ENCODE measurements around the gene FCHSD2. TPM values are rescaled to one million over a fixed set of nuclear protein-coding genes. Genes with fewer than 3 reads are reported as not detected.

The FCHSD2 gene
- polyA plus RNA-seq, 4 donors, result 2.0 to 25.1 (median 7.9) TPM

DNA sequence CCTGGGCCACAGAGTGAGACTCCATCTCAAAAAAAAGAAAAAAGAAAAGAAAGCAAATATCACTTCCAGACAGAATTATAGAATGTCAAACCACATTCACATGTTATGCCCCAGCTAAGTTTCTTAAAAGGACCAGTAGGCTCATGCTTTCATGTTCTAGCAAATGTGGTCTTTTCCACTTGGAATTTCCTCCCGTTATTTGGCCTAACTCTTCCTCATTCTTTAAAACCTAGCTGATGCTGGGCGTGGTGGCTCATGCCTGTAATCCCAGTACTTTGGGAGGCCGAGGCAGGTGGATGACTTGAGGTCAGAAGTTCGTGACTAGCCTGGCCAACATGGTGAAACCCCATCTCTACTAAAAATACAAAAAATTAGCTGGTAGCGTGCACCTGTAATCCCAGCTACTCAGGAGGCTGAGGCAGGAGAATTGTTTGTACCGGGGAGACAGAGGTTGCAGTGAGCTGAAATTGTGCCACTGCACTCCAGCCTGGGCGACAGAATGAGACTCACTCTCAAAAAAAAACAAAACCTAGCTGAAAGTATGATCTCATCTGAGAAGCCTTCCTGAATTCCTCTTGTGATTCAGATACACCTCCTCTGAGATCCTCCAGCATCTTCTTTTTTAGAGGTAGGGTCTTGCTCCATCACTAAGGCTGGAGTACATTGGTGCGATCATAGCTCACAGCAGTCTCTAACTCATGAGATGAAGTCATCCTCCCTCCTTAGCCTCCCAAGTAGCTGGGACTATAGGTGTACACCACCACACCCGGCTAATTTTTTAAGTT lies 50.4 kb downstream of the FCHSD2 start:
- H3K36me3 ChIP-seq (ENCODE audit: control insufficient read depth in 3 of 3, insufficient read depth in 2 of 3, low read depth in 1 of 3, low read length in 3 of 3), result peaks cover 0 to 4% (median 0%) of the 10 kb centered on the region in 3 donors
- H3K27me3 ChIP-seq (ENCODE audit: control insufficient read depth in 3 of 3, insufficient read depth in 3 of 3, low read length in 3 of 3), result no peaks in the 10 kb centered on the region
- 87 to 94% (median 89%) methylated on average over 9 of the region's 9 CpGs for WGBS, 3 donors
- H3K4me3 ChIP-seq (ENCODE audit: low read depth in 1 of 3, low read length in 3 of 3), result no peak overlapping the region
- H3K4me1 ChIP-seq (ENCODE audit: control insufficient read depth in 3 of 3, insufficient read depth in 2 of 3, low read depth in 1 of 3, low read length in 2 of 3), result no peaks in the 10 kb centered on the region
- no peak for DNase-seq
- no peak for FAIRE-seq
- H3K9me3 ChIP-seq (ENCODE audit: control insufficient read depth in 2 of 2, insufficient read depth in 1 of 2, low read depth in 1 of 2, low read length in 1 of 2), result no peaks in the 10 kb centered on the region
- H3K27ac ChIP-seq (ENCODE audit: low read depth in 1 of 3, low read length in 2 of 3), result no peak overlapping the region

DNA sequence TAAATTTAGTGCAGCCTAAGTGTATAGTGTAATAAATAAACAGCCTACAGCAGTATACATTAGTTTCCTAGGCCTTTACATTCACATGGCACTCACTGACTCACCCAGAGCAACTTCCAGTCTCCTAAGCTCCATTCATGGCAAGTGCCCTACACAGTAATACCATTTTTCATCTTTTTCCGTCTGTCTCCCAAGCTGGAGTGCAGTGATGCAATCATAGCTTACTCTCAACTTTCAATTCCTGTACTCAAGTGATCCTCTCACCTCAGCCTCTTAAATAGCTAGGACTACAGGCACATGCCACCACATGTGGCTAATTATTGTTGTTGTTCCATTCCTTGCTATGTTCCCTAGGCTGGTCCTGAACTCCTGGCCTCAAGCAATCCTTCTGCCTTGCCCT lies 54.4 kb downstream of the FCHSD2 start:
- peaks cover 0 to 7% (median 0%) of the 10 kb centered on the region in 3 donors for H3K36me3 ChIP-seq (ENCODE audit: control insufficient read depth in 3 of 3, insufficient read depth in 2 of 3, low read depth in 1 of 3, low read length in 3 of 3)
- DNase-seq (no peak), FAIRE-seq (no peak)
- H3K4me1 ChIP-seq (ENCODE audit: control insufficient read depth in 3 of 3, insufficient read depth in 2 of 3, low read depth in 1 of 3, low read length in 2 of 3), result no peaks in the 10 kb centered on the region
- no peaks in the 10 kb centered on the region for H3K9me3 ChIP-seq (ENCODE audit: control insufficient read depth in 2 of 2, insufficient read depth in 1 of 2, low read depth in 1 of 2, low read length in 1 of 2)
- H3K27me3 ChIP-seq (ENCODE audit: control insufficient read depth in 3 of 3, insufficient read depth in 3 of 3, low read length in 3 of 3), result no peaks in the 10 kb centered on the region
- no peak overlapping the region for H3K4me3 ChIP-seq (ENCODE audit: low read depth in 1 of 3, low read length in 3 of 3)
- no peak overlapping the region for H3K27ac ChIP-seq (ENCODE audit: low read depth in 1 of 3, low read length in 2 of 3)
- WGBS, 3 donors, result 68 to 94% (median 92%) methylated on average over 1 of the region's 1 CpG

- DNase-seq, result no peak
- H3K36me3 ChIP-seq (ENCODE audit: control insufficient read depth in 3 of 3, insufficient read depth in 2 of 3, low read depth in 1 of 3, low read length in 3 of 3), result peaks cover 0 to 13% (median 0%) of the 10 kb centered on the region in 3 donors
- no peaks in the 10 kb centered on the region for H3K4me1 ChIP-seq (ENCODE audit: control insufficient read depth in 3 of 3, insufficient read depth in 2 of 3, low read depth in 1 of 3, low read length in 2 of 3)
- H3K9me3 ChIP-seq (ENCODE audit: control insufficient read depth in 2 of 2, insufficient read depth in 1 of 2, low read depth in 1 of 2, low read length in 1 of 2), result no peaks in the 10 kb centered on the region
- WGBS, 3 donors, result 84 to 90% (median 89%) methylated on average over 4 of the region's 4 CpGs
- H3K4me3 ChIP-seq (ENCODE audit: low read depth in 1 of 3, low read length in 3 of 3), result no peak overlapping the region
- H3K27me3 ChIP-seq (ENCODE audit: control insufficient read depth in 3 of 3, insufficient read depth in 3 of 3, low read length in 3 of 3), result no peaks in the 10 kb centered on the region
- no peak for FAIRE-seq
- no peak overlapping the region for H3K27ac ChIP-seq (ENCODE audit: low read depth in 1 of 3, low read length in 2 of 3)
Observed at GRCh38 chr11:73085189-73085875, 56.8 kb downstream of the FCHSD2 start.

DNA sequence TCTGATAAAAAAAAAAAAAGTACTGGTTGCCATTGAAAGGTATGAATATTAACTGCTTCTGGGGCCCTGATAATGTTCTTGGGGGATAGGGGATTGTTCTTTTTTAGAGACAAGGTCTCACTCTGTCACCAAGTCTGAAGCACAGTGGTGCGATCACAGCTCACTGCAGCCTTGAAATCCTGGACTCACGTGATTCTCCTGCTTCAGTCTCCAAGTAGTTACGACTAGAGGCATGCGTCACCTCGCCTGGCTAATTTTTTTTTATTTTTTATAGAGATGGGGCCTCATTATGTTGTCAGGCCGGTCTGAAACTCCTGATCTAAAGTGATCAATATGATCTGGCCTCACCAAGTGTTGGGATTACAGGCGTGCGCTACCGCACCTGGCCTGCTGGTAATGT lies 63.5 kb downstream of the FCHSD2 start:
- H3K4me1 ChIP-seq (ENCODE audit: control insufficient read depth in 3 of 3, insufficient read depth in 2 of 3, low read depth in 1 of 3, low read length in 2 of 3), result peaks cover 0 to 4% (median 0%) of the 10 kb centered on the region in 3 donors
- H3K4me3 ChIP-seq (ENCODE audit: low read depth in 1 of 3, low read length in 3 of 3), result no peak overlapping the region
- no peak overlapping the region for H3K27ac ChIP-seq (ENCODE audit: low read depth in 1 of 3, low read length in 2 of 3)
- no peaks in the 10 kb centered on the region for H3K27me3 ChIP-seq (ENCODE audit: control insufficient read depth in 3 of 3, insufficient read depth in 3 of 3, low read length in 3 of 3)
- DNase-seq (no peak), FAIRE-seq (no peak)
- H3K9me3 ChIP-seq (ENCODE audit: control insufficient read depth in 2 of 2, insufficient read depth in 1 of 2, low read depth in 1 of 2, low read length in 1 of 2), result no peaks in the 10 kb centered on the region
- 98 to 99% (median 99%) methylated on average over 9 of the region's 9 CpGs for WGBS, 3 donors
- H3K36me3 ChIP-seq (ENCODE audit: control insufficient read depth in 3 of 3, insufficient read depth in 2 of 3, low read depth in 1 of 3, low read length in 3 of 3), result peaks cover 0 to 19% (median 0%) of the 10 kb centered on the region in 3 donors

DNA sequence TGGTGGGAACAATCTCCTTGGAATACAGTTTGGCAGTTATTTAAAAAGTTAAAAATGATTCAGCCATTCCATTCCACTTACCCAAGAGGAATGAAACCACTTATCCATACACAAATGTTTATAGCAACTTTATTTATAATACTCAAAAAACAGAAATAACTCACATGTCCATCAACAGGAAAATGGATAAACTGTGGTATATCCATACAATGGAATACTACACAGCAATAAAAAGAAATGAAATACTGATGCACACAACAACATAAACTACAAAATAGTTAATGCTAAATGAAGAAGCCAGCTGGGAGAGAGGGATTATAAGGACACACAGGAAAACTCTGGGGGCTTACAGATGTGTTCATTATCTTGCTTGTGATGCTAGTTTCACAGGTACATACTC lies 64.7 kb downstream of the FCHSD2 start:
- peaks cover 0 to 13% (median 0%) of the 10 kb centered on the region in 3 donors for H3K4me1 ChIP-seq (ENCODE audit: control insufficient read depth in 3 of 3, insufficient read depth in 2 of 3, low read depth in 1 of 3, low read length in 2 of 3)
- H3K9me3 ChIP-seq (ENCODE audit: control insufficient read depth in 2 of 2, insufficient read depth in 1 of 2, low read depth in 1 of 2, low read length in 1 of 2), result no peaks in the 10 kb centered on the region
- H3K27me3 ChIP-seq (ENCODE audit: control insufficient read depth in 3 of 3, insufficient read depth in 3 of 3, low read length in 3 of 3), result no peaks in the 10 kb centered on the region
- no peak overlapping the region for H3K27ac ChIP-seq (ENCODE audit: low read depth in 1 of 3, low read length in 2 of 3)
- DNase-seq (no peak), FAIRE-seq (no peak)
- no peak overlapping the region for H3K4me3 ChIP-seq (ENCODE audit: low read depth in 1 of 3, low read length in 3 of 3)
- H3K36me3 ChIP-seq (ENCODE audit: control insufficient read depth in 3 of 3, insufficient read depth in 2 of 3, low read depth in 1 of 3, low read length in 3 of 3), result peaks cover 0 to 15% (median 0%) of the 10 kb centered on the region in 3 donors

DNA sequence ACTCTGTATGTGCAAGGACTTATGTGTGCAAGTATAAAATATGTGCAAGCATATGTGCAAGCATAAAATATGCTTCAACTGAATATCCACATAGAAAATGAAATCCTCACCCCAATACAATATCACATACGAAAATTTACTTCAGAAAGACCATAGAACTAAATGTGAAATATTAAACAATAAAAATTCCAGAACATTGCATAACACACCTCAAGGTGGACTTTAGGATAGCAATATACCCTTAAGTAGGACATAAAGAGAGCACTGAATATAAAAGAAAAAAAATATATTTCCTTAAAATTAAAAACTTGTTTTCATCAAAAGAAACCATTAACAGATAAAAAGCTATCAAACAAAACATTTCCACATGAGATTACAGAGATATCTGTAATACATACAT lies 67.8 kb downstream of the FCHSD2 start:
- H3K4me3 ChIP-seq (ENCODE audit: low read depth in 1 of 3, low read length in 3 of 3), result no peak overlapping the region
- 51 to 71% (median 63%) methylated on average over 1 of the region's 1 CpG for WGBS, 3 donors
- no peaks in the 10 kb centered on the region for H3K27me3 ChIP-seq (ENCODE audit: control insufficient read depth in 3 of 3, insufficient read depth in 3 of 3, low read length in 3 of 3)
- DNase-seq (peak in 1 of 2 donors; percentile 53), FAIRE-seq (no peak)
- H3K27ac ChIP-seq (ENCODE audit: low read depth in 1 of 3, low read length in 2 of 3), result no peak overlapping the region
- H3K4me1 ChIP-seq (ENCODE audit: control insufficient read depth in 3 of 3, insufficient read depth in 2 of 3, low read depth in 1 of 3, low read length in 2 of 3), result peaks cover 0 to 13% (median 0%) of the 10 kb centered on the region in 3 donors
- no peaks in the 10 kb centered on the region for H3K9me3 ChIP-seq (ENCODE audit: control insufficient read depth in 2 of 2, insufficient read depth in 1 of 2, low read depth in 1 of 2, low read length in 1 of 2)
- peaks cover 0 to 10% (median 0%) of the 10 kb centered on the region in 3 donors for H3K36me3 ChIP-seq (ENCODE audit: control insufficient read depth in 3 of 3, insufficient read depth in 2 of 3, low read depth in 1 of 3, low read length in 3 of 3)

GRCh38 chr11:73072935-73073481 lies 69.1 kb downstream of the FCHSD2 start:
- Histone ChIP-seq H3K4me1 (ENCODE audit: control insufficient read depth in 3 of 3, insufficient read depth in 2 of 3, low read depth in 1 of 3, low read length in 2 of 3) (peaks cover 0 to 13% (median 0%) of the 10 kb centered on the region in 3 donors), H3K4me3 (ENCODE audit: low read depth in 1 of 3, low read length in 3 of 3) (no peak overlapping the region)

GRCh38 chr11:73070653-73071052 lies 71.5 kb downstream of the FCHSD2 start:
- no peak overlapping the region for H3K27ac ChIP-seq (ENCODE audit: low read depth in 1 of 3, low read length in 2 of 3)
- FAIRE-seq (no peak), DNase-seq (no peak)
- peaks cover 0 to 2% of the 10 kb centered on the region in 2 donors for H3K9me3 ChIP-seq (ENCODE audit: control insufficient read depth in 2 of 2, insufficient read depth in 1 of 2, low read depth in 1 of 2, low read length in 1 of 2)
- peaks cover 0 to 1% (median 0%) of the 10 kb centered on the region in 3 donors for H3K36me3 ChIP-seq (ENCODE audit: control insufficient read depth in 3 of 3, insufficient read depth in 2 of 3, low read depth in 1 of 3, low read length in 3 of 3)
- WGBS, 3 donors, result 93 to 96% (median 95%) methylated on average over 3 of the region's 3 CpGs
- H3K4me1 ChIP-seq (ENCODE audit: control insufficient read depth in 3 of 3, insufficient read depth in 2 of 3, low read depth in 1 of 3, low read length in 2 of 3), result peaks cover 0 to 13% (median 0%) of the 10 kb centered on the region in 3 donors
- no peak overlapping the region for H3K4me3 ChIP-seq (ENCODE audit: low read depth in 1 of 3, low read length in 3 of 3)
- H3K27me3 ChIP-seq (ENCODE audit: control insufficient read depth in 3 of 3, insufficient read depth in 3 of 3, low read length in 3 of 3), result no peaks in the 10 kb centered on the region

More at GRCh38 chr11:73072935-73073481, 69.1 kb downstream of the FCHSD2 start:
- no peaks in the 10 kb centered on the region for H3K27me3 ChIP-seq (ENCODE audit: control insufficient read depth in 3 of 3, insufficient read depth in 3 of 3, low read length in 3 of 3)
- H3K9me3 ChIP-seq (ENCODE audit: control insufficient read depth in 2 of 2, insufficient read depth in 1 of 2, low read depth in 1 of 2, low read length in 1 of 2), result no peaks in the 10 kb centered on the region
- H3K36me3 ChIP-seq (ENCODE audit: control insufficient read depth in 3 of 3, insufficient read depth in 2 of 3, low read depth in 1 of 3, low read length in 3 of 3), result peaks cover 0 to 6% (median 0%) of the 10 kb centered on the region in 3 donors
- WGBS, 3 donors, result 15 to 28% (median 18%) methylated on average over 2 of the region's 2 CpGs
- FAIRE-seq, result no peak
- peak overlapping the region in 2 of 3 donors; percentile 41 to 55 for H3K27ac ChIP-seq (ENCODE audit: low read depth in 1 of 3, low read length in 2 of 3)
- DNase-seq, result peak; percentile 45 to 63
